ENCODE data around the gene NDUFV3.
"Not testable (repeated sequence)": the region's sequence is repeated elsewhere in the genome, so short reads cannot be mapped to it uniquely, and the experiment has no call there.

NDUFV3 gene

GRCh38 chr21:42937960-42938605, 45.0 kb downstream of the NDUFV3 start:
- DNase-seq: no peak

- not testable (repeated sequence) for DNase-seq
Measured at GRCh38 chr21:42938606-42938995, 45.5 kb downstream of the NDUFV3 start.

- no peak for DNase-seq
Measured at GRCh38 chr21:42939582-42940413, 46.7 kb downstream of the NDUFV3 start.

GRCh38 chr21:42941696-42942085, 48.6 kb downstream of the NDUFV3 start:
- no peak for DNase-seq

GRCh38 chr21:42942244-42942643, 49.1 kb downstream of the NDUFV3 start:
- no peak for DNase-seq

GRCh38 chr21:42949094-42949755, 56.1 kb downstream of the NDUFV3 start:
- not testable (repeated sequence) for DNase-seq

- DNase-seq: not testable (repeated sequence)
Measured at GRCh38 chr21:42951193-42951592, 58.1 kb downstream of the NDUFV3 start.

GRCh38 chr21:42956824-42957630, 63.9 kb downstream of the NDUFV3 start:
- DNase-seq: no peak

- DNase-seq: not testable (repeated sequence)
Measured at GRCh38 chr21:42958122-42958521, 65.0 kb downstream of the NDUFV3 start.

GRCh38 chr21:42959728-42960127, 66.6 kb downstream of the NDUFV3 start:
- no peak for DNase-seq

GRCh38 chr21:42962380-42963007, 69.4 kb downstream of the NDUFV3 start:
- no peak for DNase-seq
